Astrocyte (in vitro differentiated cells and primary cell): ENCODE measurements around the gene TCP11L1. TPM values are rescaled to one million over a fixed set of nuclear protein-coding genes. Genes with fewer than 3 reads are reported as not detected.

Experiments
- DNase-seq: peaks from one replicate; pipeline ENCODE4 v3.0.0-alpha.2; 2010; ENCODE audit warnings: low read depth
- FAIRE-seq: peaks from 2 replicates; lab custom pipeline; 2011; peaks lifted over from hg19 to GRCh38; lab: Jason Lieb, UNC
- H2AFZ ChIP-seq: 2 replicates; pipeline ENCODE4 v1.6.0; 2012; ENCODE audit warnings: low read depth, low read length, inconsistent platforms
- H3K27ac ChIP-seq: 2 replicates; pipeline ENCODE4 v1.5.1; 2011; ENCODE audit warnings: low read depth, low read length, inconsistent platforms
- H3K27me3 ChIP-seq: 2 replicates; pipeline ENCODE4 v1.6.0; 2011; ENCODE audit warnings: low read length, inconsistent platforms; ENCODE audit not compliant: insufficient read depth
- H3K36me3 ChIP-seq: 2 replicates; pipeline ENCODE4 v1.5.1; 2011; ENCODE audit warnings: low read length, inconsistent platforms; ENCODE audit not compliant: insufficient read depth
- H3K4me1 ChIP-seq: 2 replicates; pipeline ENCODE4 v1.5.1; 2011; ENCODE audit warnings: low read length, inconsistent platforms; ENCODE audit not compliant: insufficient read depth
- H3K4me2 ChIP-seq: 2 replicates; pipeline ENCODE4 v1.6.0; 2012; ENCODE audit warnings: low read length, inconsistent platforms
- H3K4me3 ChIP-seq: 2 replicates; pipeline ENCODE4 v1.5.1; 2011; ENCODE audit warnings: low read depth, mild to moderate bottlenecking, low read length, inconsistent platforms; ENCODE audit not compliant: insufficient read depth
- H3K79me2 ChIP-seq: 2 replicates; pipeline ENCODE4 v1.6.0; 2012; ENCODE audit warnings: mild to moderate bottlenecking, low read length, inconsistent platforms; ENCODE audit not compliant: insufficient read depth
- H3K9ac ChIP-seq: 2 replicates; pipeline ENCODE4 v1.6.0; 2012; ENCODE audit warnings: mild to moderate bottlenecking, low read length, inconsistent platforms
- H3K9me3 ChIP-seq: 2 replicates; pipeline ENCODE4 v1.5.1; 2012; ENCODE audit warnings: low read depth, mild to moderate bottlenecking, low read length, inconsistent platforms; ENCODE audit not compliant: insufficient read depth
- H4K20me1 ChIP-seq: 2 replicates; pipeline ENCODE4 v1.6.0; 2012; ENCODE audit warnings: low read length, inconsistent platforms; ENCODE audit not compliant: insufficient read depth
- H3K27ac Mint-ChIP-seq: one replicate; pipeline ENCODE4 v1.8.0; 2021; ENCODE audit warnings: mild to moderate bottlenecking, mixed read lengths; ENCODE audit not compliant: unreplicated experiment
- H3K27me3 Mint-ChIP-seq: one replicate; pipeline ENCODE4 v1.8.0; 2021; ENCODE audit warnings: low read depth, mixed read lengths; ENCODE audit not compliant: unreplicated experiment
- H3K36me3 Mint-ChIP-seq: one replicate; pipeline ENCODE4 v1.8.0; 2021; ENCODE audit warnings: low read depth, mixed read lengths; ENCODE audit not compliant: unreplicated experiment
- H3K4me1 Mint-ChIP-seq: one replicate; pipeline ENCODE4 v1.8.0; 2021; ENCODE audit warnings: low read depth, mixed read lengths; ENCODE audit not compliant: unreplicated experiment
- H3K4me3 Mint-ChIP-seq: one replicate; pipeline ENCODE4 v1.8.0; 2021; ENCODE audit warnings: mild to moderate bottlenecking, moderate library complexity, mixed read lengths; ENCODE audit not compliant: unreplicated experiment
- H3K9me3 Mint-ChIP-seq: one replicate; pipeline ENCODE4 v1.8.0; 2021; ENCODE audit warnings: mild to moderate bottlenecking, mixed read lengths; ENCODE audit not compliant: unreplicated experiment
- CTCF ChIP-seq: IDR thresholded peaks from 2 replicates; pipeline ENCODE4 v1.5.1; 2011; ENCODE audit warnings: low read depth, mild to moderate bottlenecking, inconsistent platforms, low read length, moderate library complexity; ENCODE audit not compliant: insufficient read depth
- EZH2 ChIP-seq: IDR thresholded peaks from 2 replicates; pipeline ENCODE4 v1.6.1; 2012; ENCODE audit warnings: mild to moderate bottlenecking, low read length, inconsistent platforms; ENCODE audit not compliant: insufficient read depth
- total RNA-seq: library from RNA; stranded (reverse); gene quantifications from 2 replicates; pipeline ENCODE4 v1.2.1, GENCODE V29; 2021

The TCP11L1 gene
- total RNA-seq, 1 donor from 2014 or later: 28.8 TPM

GRCh38 chr11:33001751-33002542, 37.4 kb upstream of the TCP11L1 start:
- H3K9me3 ChIP-seq: no peaks in the 10 kb centered on the region
- no peaks in the 10 kb centered on the region for H3K27me3 ChIP-seq
- H3K4me1 ChIP-seq: peaks cover 12% of the 10 kb centered on the region
- no peak overlapping the region for H2AFZ ChIP-seq
- Mint-ChIP-seq H3K4me3 (no peak overlapping the region), H3K9me3 (peaks cover 20% of the 10 kb centered on the region), H3K4me1 (peaks cover 16% of the 10 kb centered on the region), H3K27ac (peak overlapping the region; percentile 44), H3K36me3 (no peaks in the 10 kb centered on the region), H3K27me3 (peaks cover 4% of the 10 kb centered on the region)
- FAIRE-seq (no peak), DNase-seq (no peak)
- H3K4me2 ChIP-seq: no peak overlapping the region
- no peaks in the 10 kb centered on the region for H3K79me2 ChIP-seq
- H3K36me3 ChIP-seq: no peaks in the 10 kb centered on the region
- no peak overlapping the region for H3K4me3 ChIP-seq
- no peak overlapping the region for H3K9ac ChIP-seq
- H4K20me1 ChIP-seq: no peaks in the 10 kb centered on the region
- TF ChIP-seq EZH2 (no peak), CTCF (no peak)
- H3K27ac ChIP-seq: no peak overlapping the region

- TF ChIP-seq EZH2: no peak
- no peak for TF ChIP-seq CTCF
- H3K27ac Mint-ChIP-seq: no peak overlapping the region
- no peaks in the 10 kb centered on the region for H3K27me3 ChIP-seq
These were observed 34.2 kb upstream of the TCP11L1 start for GRCh38 chr11:33005175-33005574.

GRCh38 chr11:33006010-33006409, 33.4 kb upstream of the TCP11L1 start:
- H3K4me1 Mint-ChIP-seq: peaks cover 5% of the 10 kb centered on the region
- no peak for TF ChIP-seq CTCF
- no peak for TF ChIP-seq EZH2
- Histone ChIP-seq H3K27me3 (no peaks in the 10 kb centered on the region), H3K27ac (no peak overlapping the region), H3K9me3 (no peaks in the 10 kb centered on the region), H3K4me1 (peaks cover 4% of the 10 kb centered on the region), H3K36me3 (no peaks in the 10 kb centered on the region), H2AFZ (no peak overlapping the region), H3K79me2 (no peaks in the 10 kb centered on the region), H3K4me3 (no peak overlapping the region), H3K4me2 (no peak overlapping the region), H4K20me1 (no peaks in the 10 kb centered on the region), H3K9ac (no peak overlapping the region)
- FAIRE-seq (no peak), DNase-seq (no peak)
- H3K27me3 Mint-ChIP-seq: peaks cover 4% of the 10 kb centered on the region
- H3K36me3 Mint-ChIP-seq: no peaks in the 10 kb centered on the region
- H3K4me3 Mint-ChIP-seq: no peak overlapping the region
- H3K9me3 Mint-ChIP-seq: peaks cover 6% of the 10 kb centered on the region
- H3K27ac Mint-ChIP-seq: no peak overlapping the region

More at GRCh38 chr11:33005175-33005574, 34.2 kb upstream of the TCP11L1 start:
- Mint-ChIP-seq H3K27me3 (peaks cover 4% of the 10 kb centered on the region), H3K9me3 (peaks cover 6% of the 10 kb centered on the region), H3K4me3 (no peak overlapping the region), H3K4me1 (peaks cover 10% of the 10 kb centered on the region), H3K36me3 (no peaks in the 10 kb centered on the region)
- no peak overlapping the region for H3K9ac ChIP-seq
- FAIRE-seq (no peak), DNase-seq (no peak)
- H3K79me2 ChIP-seq: no peaks in the 10 kb centered on the region
- no peak overlapping the region for H3K4me3 ChIP-seq
- no peak overlapping the region for H2AFZ ChIP-seq
- H3K36me3 ChIP-seq: no peaks in the 10 kb centered on the region
- H3K4me2 ChIP-seq: no peak overlapping the region
- peaks cover 12% of the 10 kb centered on the region for H3K4me1 ChIP-seq
- H3K9me3 ChIP-seq: no peaks in the 10 kb centered on the region
- H4K20me1 ChIP-seq: no peaks in the 10 kb centered on the region
- no peak overlapping the region for H3K27ac ChIP-seq
